GM21825 (cell line): ENCODE data around the gene SLC22A25.
"Not testable (repeated sequence)": the region's sequence is repeated elsewhere in the genome, so short reads cannot be mapped to it uniquely, and the experiment has no call there.

Source experiments
- ATAC-seq: cut with Tn5 transposase; IDR thresholded peaks from one replicate; pipeline ENCODE4 v1.9.1; 2021; ENCODE audit warnings: mild to moderate bottlenecking, moderate library complexity; ENCODE audit not compliant: unreplicated experiment

Gene SLC22A25

DNA sequence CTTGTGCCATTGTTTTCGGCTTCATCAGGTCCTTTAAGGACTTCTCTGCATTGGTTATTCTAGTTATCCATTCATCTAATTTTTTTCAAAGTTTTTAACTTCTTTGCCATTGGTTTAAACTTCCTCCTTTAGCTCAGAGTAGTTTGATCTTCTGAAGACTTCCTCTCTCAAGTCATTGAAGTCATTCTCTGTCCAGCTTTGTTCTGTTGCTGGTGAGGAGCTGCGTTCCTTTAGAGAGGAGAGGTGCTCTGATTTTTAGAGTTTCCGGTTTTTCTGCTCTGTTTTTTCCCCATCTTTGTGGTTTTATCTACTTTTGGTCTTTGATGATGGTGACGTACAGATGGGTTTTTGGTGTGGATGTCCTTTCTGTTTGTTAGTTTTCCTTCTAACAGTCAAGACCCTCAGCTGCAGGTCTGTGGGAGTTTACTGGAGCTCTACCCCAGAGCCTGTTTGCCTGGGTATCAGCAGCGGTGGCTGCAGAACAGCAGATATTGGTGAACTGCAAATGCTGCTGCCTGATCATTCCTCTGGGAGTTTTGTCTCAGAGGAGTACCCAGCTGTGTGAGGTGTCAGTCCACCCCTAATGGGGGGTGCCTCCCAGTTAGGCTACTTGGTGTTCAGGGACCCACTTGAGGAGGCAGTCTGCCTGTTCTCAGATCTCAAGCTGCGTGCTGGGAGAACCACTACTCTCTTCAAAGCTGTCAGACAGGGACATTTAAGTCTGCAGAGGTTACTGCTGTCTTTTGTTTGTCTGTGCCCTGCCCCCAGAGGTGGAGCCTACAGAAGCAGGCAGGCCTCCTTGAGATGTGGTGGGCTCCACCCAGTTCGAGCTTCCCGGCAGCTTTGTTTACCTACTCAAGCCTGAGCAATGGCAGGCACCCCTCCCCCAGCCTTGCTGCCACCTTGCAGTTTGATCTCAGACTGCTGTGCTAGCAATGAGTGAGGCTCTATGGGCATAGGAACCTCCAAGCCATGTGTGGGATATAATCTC, 7.6 kb downstream of the SLC22A25 start:
- not testable (repeated sequence) for ATAC-seq

DNA sequence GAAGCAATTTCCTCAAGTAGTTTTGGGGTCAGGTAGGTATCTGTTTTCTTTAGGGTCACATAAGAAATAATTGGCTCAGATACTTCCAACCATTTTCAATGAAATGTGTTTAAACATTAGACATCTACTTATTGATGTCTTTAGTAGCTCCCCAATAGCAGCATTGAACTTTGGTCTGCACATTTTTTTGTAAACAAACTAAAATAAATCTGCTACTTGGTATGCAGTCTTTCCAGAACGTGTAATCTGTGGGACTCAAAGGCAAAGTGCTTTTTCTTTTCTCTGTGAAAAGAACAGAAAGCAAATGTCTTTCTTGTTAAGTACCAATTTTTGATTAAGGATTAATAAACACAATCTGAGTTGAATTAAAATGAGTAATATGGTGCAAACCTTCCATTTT, 13.6 kb downstream of the SLC22A25 start:
- no peak for ATAC-seq

DNA sequence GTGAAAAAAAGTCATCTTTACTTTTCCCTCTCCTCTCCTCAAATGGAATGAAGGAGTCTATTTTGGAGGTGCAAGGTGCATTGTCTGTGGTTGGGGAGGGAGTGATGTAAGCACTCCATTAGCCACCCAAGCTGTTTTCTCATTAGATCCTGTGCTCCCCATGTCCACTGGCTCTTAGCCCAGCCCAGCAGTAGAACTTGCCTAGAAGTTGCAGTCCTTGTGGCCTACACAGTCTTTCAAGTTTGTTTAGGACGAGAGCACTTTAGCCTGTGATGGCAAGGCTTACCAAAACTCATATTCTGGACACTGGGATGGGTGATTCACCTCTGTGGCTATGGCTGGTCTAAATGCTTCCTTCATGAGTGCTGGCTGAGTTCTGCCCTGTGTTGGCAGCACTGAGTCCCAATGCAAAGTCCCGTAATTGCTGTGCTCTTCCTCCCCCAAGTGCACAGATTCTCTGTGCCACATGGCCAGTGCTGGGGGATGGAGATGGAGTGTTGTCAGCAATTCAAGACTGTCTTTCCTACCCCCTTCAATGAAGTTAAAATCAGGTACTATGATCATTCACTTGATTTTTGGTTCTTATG, 15.8 kb downstream of the SLC22A25 start:
- no peak for ATAC-seq

DNA sequence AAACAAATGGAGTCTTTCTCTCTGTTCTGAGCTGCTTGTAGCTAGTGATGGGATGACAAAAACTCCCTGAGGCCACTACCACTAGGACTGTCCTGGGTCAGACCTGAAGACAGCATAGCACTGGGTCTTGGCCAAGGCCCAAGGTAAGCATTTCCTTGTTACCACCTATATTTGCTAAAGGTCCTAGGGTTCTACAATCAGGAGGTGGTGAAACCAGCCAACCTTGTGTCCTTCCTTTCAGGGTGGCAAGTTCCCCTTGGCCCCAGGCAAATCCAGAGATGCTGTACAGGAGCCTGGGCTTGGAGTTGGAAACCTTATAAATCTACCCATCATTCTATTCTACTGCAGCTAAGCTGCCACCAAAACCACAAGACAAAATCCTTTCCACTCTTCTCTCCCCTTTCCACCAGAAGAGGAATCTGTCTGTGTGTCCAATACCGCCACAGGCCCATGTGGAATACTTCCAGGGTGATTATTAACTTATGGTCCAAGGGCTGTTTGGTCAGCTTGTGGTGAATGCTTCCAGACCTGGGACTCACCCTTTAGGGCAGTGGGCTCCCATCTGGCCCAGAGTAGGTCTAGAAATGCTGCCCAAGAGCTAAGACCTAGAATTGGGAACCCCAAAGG, 16.8 kb downstream of the SLC22A25 start:
- ATAC-seq = no peak

DNA sequence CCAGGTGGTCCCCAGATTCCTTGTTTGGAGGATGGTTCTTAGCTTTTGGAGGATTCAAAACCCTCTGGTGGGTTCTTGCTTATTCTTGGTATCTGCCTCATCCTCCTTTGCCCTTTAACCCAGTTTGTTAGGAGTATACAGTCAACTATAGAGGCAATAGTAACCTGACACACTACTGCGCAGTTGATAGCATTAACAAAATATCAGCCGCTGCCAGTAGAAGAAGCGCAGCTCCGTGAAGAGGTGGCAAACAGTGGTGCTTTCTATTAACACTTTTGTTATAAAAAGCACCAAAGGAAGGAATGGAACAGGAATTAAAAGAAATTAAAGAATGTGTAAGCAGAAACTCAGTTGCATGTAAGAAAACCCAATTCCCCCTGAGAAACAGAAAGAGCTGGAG, 29.3 kb downstream of the SLC22A25 start:
- ATAC-seq = no peak

DNA sequence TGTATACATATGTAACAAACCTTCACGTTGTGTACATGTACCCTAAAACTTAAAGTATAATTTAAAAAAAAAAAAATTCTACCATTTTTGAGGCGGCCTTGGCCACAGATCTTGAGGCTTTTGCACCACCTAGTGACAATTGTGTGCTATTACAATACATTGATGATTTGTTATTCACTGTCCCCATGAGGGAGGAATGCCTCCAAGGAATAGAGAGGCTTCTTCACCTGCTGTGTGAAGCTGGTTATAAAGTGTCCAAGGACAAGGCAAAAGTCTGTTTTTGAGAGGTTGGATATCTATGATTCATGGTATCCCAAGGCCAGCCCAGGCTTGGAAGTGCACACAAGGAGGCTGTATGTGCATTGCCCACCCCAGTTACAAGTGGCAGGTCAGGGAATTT, 30.7 kb downstream of the SLC22A25 start:
- ATAC-seq = no peak

DNA sequence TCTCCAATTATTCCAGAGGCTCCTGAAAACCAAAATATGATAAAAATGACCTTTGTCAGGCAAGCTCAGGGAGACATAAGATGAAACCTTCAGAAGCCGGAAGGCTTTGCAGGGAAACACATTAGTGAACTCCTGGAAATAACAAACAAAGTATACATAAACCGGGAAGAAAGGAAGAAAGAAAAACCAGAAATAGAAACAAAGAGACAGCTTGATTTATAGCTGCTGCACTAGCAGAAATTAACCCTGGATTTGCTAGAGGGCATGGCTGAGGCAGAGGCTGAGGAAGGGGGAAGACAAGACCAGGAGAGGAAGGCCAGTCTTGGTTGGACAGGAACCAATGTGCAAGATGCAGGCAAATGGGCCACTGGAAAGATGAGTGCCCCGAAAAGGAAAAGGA, 33.3 kb downstream of the SLC22A25 start:
- ATAC-seq = no peak
